ENCODE results near the gene C22orf31.

The C22orf31 gene

DNA sequence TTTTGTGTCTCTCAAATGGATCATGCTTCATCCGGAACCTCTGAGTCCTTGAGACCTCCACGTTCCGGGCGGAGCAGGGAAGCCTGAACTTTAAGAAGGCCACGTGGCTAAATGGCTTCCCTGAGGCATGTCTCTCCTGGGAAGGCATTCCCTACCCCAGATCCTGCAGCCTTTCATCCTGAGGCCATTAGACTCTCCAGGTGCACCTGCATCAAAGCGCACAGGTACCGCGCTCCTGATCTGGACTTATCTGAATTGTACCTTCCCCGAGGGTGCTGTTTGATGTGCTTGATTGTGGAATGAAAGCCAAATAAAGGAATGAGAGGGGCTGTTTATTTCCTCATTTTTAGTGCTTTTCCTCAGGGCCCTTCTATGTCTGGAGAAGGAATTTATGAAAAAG is 22.5 kb downstream of the C22orf31 start:
- TF ChIP-seq, protein P1, sequence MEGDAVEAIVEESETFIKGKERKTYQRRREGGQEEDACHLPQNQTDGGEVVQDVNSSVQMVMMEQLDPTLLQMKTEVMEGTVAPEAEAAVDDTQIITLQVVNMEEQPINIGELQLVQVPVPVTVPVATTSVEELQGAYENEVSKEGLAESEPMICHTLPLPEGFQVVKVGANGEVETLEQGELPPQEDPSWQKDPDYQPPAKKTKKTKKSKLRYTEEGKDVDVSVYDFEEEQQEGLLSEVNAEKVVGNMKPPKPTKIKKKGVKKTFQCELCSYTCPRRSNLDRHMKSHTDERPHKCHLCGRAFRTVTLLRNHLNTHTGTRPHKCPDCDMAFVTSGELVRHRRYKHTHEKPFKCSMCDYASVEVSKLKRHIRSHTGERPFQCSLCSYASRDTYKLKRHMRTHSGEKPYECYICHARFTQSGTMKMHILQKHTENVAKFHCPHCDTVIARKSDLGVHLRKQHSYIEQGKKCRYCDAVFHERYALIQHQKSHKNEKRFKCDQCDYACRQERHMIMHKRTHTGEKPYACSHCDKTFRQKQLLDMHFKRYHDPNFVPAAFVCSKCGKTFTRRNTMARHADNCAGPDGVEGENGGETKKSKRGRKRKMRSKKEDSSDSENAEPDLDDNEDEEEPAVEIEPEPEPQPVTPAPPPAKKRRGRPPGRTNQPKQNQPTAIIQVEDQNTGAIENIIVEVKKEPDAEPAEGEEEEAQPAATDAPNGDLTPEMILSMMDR (IDR thresholded peaks at IDR 0.05; ENCODE audit: low read depth, low read length, missing control alignments), result no peak
- DNase-seq (ENCODE audit: extremely low read depth, low read depth), result no peak
- H3K4me3 ChIP-seq (replicated peaks; ENCODE audit: low read depth, low read length), result no peak overlapping the region

DNA sequence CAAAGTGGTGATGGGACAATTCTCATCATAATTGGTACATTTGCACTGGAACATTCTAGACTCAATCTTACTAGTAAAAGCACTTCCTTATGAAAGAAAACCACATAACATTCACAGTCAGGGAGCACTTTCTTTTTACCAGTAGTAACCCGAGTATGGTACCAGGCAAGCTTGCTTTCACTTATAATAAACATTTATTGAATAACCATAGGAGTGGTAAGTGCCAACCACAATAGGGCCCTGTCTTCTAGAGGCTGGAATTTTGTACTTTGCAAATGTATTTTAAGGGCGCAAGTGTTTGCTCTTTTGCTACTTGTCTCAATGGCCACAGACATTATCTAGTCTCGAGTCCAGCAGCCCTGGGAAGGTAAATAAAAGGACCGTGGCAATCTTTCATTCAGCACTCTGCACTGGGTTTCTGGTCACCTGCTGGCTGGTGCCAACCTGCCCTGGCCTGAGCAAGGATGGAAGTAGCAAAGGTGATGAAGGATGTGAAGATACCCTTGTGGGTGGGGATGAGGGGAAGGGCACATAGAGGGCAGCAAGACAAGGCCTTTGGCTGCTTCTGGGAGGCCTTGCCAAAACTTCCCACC is 24.2 kb downstream of the C22orf31 start:
- TF ChIP-seq, protein P1 (IDR thresholded peaks at IDR 0.05; ENCODE audit: low read depth, low read length, missing control alignments), result no peak
- no peak for DNase-seq (ENCODE audit: extremely low read depth, low read depth)
- no peak overlapping the region for H3K4me3 ChIP-seq (replicated peaks; ENCODE audit: low read depth, low read length)

DNA sequence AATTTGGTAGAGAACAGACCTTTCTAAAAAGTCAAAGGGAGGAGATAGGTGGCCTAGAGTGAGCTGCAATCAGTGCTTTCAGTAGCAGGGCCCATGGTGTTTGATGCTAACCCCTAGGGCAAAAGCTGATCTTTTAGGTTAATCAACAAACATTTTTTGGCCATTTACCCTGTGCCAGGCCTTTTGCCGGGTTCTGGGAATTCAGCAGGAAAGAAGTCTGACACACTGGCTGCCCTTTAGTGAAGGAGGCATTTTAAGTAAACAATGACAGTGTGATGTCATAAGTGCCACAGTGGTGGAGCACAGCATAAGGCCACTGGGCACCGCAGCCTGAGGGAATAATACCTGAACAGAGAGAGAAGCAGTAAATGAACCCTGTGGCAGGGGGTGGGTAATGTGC is 29.0 kb downstream of the C22orf31 start:
- no peak for DNase-seq (ENCODE audit: extremely low read depth, low read depth)
- TF ChIP-seq, protein P1 (IDR thresholded peaks at IDR 0.05; ENCODE audit: low read depth, low read length, missing control alignments), result no peak
- no peak overlapping the region for H3K4me3 ChIP-seq (replicated peaks; ENCODE audit: low read depth, low read length)

DNA sequence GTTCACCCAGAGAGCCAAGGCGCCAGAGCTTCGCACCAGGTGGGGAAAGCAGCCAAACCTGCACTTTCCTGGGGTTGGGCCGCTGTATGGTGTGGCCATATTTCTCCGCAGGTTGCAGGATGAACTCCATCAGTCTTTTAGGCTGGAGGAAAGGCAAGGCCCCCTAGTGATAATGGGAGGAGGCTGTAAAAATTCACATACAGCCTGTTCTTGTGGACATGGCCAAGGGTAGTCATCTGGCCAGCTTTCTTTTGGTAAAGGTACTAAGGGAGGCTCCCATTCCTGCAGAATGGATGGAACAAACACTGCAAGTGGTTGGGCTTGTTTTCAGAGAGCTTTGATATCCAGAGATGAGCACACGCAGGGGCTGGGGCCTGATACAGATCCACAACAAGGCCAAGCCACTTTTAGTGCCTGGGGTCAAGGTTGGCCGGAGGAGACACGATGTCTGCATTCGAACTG is 29.6 kb downstream of the C22orf31 start:
- no peak for DNase-seq (ENCODE audit: extremely low read depth, low read depth)
- H3K4me3 ChIP-seq (replicated peaks; ENCODE audit: low read depth, low read length), result peak overlapping the region; percentile 28
- TF ChIP-seq, protein P1 (IDR thresholded peaks at IDR 0.05; ENCODE audit: low read depth, low read length, missing control alignments), result no peak

DNA sequence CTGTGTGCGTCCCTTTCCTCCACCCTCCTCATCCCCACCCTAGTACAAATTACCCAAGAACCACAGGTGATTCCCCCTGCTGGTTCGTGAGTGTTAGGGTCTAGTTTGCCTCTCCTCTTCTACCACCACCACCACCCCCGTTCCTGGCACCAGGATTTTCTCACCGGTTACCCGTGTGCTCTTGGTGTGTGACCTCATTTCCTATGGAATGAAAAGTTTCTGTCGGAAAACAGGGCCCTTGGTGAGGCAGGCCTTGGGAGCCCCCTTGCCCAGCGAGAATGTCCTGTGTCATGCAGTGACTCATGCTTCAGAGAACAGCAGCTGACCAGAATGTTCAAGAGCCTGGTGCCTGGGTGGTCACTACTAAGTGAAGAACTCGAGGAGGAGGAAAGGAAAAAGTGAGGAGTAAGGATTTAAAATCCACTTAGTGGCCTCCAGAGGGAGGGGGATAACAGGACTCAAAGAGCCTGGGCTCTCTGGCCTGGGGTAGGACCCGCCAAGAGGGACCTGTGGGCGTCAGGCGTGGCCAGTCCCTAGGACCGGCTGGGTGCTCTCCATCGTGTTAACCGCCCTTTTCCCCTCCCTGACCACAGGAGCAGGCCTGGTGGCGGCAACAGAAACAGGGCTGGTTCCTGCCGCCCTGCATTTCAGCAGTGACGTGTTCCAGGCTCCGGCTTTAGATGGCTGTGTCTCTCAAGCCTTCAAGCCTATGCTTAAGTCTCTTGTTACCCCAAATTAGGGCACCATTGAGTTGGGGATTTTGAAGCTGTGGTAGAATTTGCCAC is 30.2 kb downstream of the C22orf31 start:
- H3K4me3 ChIP-seq (replicated peaks; ENCODE audit: low read depth, low read length), result peak overlapping the region; percentile 28
- peak; percentile 89 for DNase-seq (ENCODE audit: extremely low read depth, low read depth)
- TF ChIP-seq, protein P1 (IDR thresholded peaks at IDR 0.05; ENCODE audit: low read depth, low read length, missing control alignments), result no peak

DNA sequence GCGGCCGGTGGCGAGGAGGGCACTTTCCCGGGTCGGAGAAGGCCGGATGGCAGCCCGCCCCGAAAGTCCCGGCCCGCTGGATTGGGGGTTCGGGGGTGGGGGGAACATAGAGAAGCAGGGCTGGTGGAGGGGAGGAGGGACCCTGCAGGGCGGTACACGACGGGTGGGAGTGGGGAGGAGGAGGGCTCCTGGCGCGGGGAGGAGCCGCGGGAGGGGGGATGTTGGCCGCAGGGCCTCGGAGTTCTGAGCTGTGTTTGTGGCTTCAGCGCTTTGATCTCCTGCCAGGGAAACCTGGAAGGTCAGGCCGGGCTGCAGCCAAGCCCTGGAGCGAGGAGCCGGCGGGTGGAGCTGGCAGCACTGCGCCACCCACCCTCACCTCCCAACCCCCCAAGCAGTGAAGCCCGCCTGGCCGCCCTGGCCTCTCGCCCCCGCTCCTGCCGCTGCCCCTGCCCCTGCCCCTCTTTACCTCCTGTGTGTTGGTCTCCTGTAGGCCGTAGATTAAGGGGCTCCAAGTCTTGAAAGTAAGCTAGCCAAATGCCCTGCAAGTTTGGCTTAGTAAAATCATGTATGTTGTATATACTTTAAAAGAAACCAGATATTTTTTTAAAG is 30.9 kb downstream of the C22orf31 start:
- H3K4me3 ChIP-seq (replicated peaks; ENCODE audit: low read depth, low read length), result peak overlapping the region; percentile 28
- TF ChIP-seq, protein P1 (IDR thresholded peaks at IDR 0.05; ENCODE audit: low read depth, low read length, missing control alignments), result no peak
- peak; percentile 62 for DNase-seq (ENCODE audit: extremely low read depth, low read depth)
